ENCODE measurements around the gene CREM. TPM values are rescaled to one million over a fixed set of nuclear protein-coding genes. Genes with fewer than 3 reads are reported as not detected.

Gene CREM
- total RNA-seq, 2 donors from 2014 or later: 41.6 to 43.7 TPM

DNA sequence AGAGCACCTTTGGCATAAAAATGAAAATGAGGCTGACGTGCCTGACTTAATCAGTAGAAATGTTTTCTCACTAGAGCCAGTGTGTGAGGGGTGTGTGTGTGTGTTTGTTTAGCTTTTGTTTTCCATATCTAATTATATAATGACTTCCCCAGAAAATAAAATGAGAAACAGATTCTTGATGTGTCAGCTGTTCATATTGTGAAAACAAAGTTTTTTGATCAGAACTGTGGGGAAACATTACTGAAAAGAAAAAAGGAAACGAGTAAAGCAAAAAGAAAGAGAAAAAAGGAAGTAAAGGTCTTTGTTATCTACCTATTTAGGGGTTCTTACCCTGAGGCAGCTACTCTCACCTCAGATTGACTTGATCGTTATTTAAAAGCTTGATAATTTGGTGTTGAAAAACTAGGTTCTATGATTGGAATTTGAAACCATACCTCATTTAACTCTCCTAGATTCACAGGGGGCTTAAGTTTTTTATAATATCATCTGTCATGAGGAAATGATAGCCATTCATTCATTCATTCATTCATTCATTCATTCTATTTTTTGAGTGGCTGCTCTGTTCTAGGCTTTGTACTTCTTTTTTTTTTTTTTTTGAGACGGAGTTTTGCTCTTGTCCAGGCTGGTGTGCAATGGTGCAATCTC lies 58.0 kb downstream of the CREM start:
- intact Hi-C loops (cut with DNase I): no loop called here

DNA sequence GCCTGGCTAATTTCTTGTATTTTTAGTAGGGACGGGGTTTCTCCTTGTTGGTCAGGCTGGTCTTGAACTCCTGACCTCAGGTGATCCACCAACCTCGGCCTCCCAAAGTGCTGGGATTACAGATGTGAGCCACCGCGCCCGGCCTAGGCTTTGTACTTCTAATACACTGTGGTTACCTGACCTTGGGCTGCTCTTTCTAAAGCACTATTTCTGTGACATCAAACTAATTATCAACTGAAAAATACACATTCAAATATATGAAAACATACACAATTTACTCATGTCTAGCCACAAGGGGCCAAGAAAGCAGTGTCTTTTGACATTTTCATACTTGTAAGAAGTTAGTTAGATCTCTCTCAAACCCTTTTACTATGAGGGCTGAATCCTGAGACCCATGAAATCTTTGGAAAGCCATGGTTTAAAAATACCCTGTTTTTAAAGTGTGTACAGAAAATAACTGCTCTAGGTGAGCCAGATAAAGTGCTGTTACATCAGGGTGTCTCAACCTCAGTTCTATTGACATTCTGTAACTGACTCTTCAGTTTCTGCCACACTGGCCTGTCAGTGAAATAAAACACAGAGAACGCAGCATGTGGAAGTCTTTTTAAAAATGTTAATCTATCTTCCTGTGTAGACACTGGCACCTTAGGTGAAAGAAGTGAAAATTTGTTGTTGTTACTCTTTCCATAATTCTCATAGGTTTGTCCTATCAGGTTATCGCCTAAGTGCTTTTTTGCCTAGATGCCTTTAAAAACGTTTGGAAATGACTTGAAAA lies 58.8 kb downstream of the CREM start:
- intact Hi-C loops (cut with DNase I): no loop called here
- DNase-seq (ENCODE audit: low spot score): no peak

More for the DNA sequence above, 58.0 kb downstream of the CREM start:
- DNase-seq (ENCODE audit: low spot score): no peak

DNA sequence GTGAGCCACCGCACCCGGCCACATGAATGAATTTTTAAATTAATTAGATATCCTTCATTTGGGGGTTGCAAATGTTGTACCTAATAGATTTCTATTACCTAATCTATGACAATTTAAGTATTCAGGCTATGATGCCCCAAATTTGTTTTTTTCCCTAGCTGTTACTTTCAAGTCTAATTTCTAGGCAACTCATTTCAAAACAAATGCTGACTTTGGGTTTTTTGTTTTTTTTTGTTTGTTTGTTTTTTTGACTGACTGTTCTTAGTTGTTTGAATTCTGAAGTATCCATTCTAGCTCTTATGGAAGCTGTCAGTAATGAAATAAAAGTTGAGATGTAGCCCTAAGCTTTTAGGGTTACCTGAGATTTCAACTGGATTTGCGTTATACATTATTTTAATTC lies 62.3 kb downstream of the CREM start:
- DNase-seq (ENCODE audit: low spot score): no peak
- intact Hi-C loops (cut with DNase I): no loop called here

DNA sequence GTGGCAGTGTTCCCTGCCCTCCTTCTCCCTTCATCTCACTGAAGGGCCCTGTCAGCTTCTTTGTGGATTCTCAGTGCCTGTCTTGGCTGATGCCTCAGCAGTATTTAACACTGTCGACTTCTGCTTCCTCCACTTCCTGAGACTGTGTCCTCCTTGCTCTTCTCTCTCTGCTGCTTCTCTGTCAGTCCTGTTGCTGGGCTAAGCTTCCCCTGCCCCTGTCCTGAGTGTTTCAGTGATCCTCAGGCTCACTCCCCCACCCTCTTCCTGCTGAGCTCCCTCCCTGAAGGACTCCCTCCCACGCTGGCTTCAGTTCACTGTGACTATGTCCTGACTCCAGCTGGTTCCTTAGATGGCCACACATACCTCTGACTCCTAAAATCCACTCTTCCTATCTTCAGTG lies 64.9 kb downstream of the CREM start:
- intact Hi-C loops (cut with DNase I): no loop called here
- no peak for DNase-seq (ENCODE audit: low spot score)

DNA sequence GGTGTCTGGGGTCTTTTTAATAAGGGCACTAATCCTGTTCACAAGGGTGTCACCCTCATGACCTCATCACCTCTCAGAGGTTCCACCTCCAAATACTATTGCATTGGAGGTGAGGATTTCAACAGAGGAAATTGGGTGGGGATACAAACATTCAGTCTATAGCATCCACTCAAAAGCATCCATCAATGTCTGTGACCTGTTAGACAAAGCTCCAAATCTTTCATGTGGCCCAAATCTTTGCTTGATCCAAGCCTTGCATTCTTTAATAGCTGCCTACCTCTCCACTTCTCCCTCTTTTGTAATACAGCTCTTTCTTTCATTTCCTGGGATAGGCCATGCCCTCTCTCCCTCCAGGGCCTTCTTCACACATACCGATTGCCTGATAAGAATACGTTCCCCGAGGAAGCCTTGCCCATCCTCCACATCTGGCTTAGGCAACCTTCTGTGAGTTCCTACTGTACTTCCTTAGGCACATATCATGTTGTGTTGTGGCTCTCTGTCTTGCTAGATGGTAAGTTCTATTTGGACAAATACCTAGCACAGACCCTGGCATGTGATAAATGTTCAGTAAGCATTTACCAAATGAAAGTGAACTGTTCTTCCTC lies 66.1 kb downstream of the CREM start:
- intact Hi-C loops (cut with DNase I): no loop called here
- no peak for DNase-seq (ENCODE audit: low spot score)

DNA sequence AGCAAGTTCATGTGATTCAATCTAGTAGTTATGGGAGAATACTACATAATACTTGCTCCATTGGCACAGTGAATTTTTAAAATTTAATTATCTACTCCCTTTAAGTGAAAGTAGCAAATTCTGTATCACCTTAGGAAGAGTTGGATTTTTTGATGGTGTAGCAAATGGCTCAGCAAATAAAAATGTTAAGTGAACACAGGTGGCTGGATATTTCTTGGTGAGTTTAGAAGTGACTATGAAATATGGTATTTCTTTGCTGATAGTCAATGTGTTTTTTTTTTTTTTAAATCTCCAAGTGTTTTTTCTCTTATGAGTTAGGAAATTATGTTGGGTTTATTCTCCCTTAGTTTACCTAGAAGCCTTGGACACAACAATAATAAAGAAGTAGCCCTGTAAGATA lies 67.8 kb downstream of the CREM start:
- intact Hi-C loops (cut with DNase I): no loop called here
- no peak for DNase-seq (ENCODE audit: low spot score)

DNA sequence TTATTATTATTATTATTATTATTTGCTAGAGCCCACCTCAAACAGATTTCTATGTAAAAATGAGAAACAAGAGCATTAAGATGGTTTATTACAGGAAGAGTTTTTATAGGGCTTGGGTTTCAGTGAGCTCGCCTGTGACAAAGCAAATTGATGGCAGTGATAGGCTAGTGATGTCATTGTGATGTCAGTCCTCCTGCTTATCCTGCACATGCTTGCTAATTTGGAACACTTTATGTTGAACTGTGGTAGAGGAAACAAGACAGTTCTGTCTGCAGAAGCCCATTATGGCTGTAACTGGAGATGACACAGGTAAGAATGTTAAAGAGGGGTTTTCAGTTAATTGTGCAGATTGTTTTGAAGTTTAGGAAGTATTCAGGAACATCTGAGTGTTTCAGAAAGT lies 68.3 kb downstream of the CREM start:
- DNase-seq (ENCODE audit: low spot score): no peak
- intact Hi-C loops (cut with DNase I): loop anchor here in 1 of 2 donors (5.0 kb wide), 1 partner anchor 68 kb away; the partner anchor contains the start of gene CREM

DNA sequence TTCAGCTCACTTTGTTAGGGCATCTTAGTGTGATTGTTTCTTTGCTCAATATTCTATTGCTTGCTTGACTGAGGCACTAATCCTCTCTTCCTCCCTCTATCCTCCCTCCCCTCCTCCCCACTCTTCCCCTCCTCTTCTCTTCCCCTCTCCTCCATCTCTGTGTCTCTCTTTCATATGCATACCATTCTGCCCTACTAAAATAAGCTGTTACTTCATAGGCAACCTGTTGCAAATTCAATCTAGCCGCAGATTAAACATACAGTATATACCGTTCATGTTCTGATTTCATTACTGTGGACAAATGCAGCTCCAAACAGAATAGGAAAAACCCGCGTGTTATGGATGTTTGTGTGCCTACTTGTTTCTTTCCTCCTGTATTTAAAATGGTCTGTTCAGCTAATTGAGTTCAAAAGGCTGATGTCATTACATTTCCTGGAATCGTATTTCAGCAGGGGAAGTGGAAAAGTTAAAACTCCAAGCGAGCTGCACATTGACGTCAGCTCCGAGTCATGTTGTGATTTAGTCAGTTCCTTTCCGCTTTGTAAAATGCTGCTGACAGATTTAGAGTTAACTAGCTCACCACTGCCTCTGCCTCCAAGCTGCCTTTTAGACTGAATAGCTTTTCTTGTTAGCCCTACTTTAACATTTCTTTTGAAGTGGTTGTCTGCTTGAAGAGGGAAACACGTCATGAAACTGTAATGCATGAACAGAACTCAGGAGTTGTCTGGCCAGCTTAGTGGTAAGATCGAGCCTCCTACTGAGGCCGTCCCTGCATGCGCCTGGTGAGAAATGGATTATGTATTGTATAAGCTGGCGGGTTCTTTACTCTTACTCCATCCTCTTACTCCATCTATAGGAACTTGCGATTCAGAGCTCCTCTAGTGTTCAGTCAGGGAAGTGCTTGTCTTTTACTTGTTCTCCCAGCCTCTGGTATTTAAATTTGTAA lies 69.0 kb downstream of the CREM start:
- intact Hi-C loops (cut with DNase I): loop anchor here in 1 of 2 donors (5.0 kb wide), 1 partner anchor 68 kb away; the partner anchor contains the start of gene CREM
- peak; percentile 89 for DNase-seq (ENCODE audit: low spot score)

DNA sequence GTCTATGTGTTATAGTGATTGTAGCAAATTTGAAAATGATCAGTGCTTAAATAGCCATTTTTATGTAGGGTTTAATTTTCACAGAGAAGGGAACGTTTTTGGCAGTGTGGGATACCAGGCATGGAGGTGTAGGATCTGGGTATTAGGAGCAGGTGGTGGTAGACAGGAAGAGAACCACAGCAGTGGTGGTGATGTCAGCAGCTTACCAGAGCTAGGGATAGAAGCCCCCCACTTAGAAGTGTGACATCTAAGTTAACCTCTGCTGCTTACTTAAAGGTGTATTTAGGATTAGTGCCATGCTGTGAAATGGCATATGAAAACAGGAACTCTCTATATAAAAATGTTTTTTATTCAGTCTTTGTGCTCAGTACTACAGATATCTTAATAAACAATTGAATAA lies 73.8 kb downstream of the CREM start:
- DNase-seq (ENCODE audit: low spot score): no peak
- intact Hi-C loops (cut with DNase I): no loop called here

DNA sequence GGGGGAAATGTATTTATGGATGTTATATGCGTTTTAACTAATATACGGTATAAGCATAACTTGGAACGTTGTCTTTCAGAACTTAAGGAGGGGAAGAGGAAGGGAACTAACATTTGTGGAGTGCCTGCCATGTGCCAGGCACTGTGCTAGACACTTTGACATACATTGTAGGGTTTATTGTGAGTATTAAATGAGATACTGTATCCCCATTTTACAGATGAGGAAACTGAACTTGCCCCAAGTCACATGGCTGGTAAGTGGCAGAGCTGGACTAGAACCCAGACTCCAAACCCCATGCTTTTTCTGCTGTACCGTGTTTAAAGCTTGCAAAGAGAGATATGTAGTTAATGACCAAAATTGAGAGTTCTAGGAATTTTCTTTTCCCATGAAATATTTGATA lies 74.6 kb downstream of the CREM start:
- no peak for DNase-seq (ENCODE audit: low spot score)
- intact Hi-C loops (cut with DNase I): no loop called here

DNA sequence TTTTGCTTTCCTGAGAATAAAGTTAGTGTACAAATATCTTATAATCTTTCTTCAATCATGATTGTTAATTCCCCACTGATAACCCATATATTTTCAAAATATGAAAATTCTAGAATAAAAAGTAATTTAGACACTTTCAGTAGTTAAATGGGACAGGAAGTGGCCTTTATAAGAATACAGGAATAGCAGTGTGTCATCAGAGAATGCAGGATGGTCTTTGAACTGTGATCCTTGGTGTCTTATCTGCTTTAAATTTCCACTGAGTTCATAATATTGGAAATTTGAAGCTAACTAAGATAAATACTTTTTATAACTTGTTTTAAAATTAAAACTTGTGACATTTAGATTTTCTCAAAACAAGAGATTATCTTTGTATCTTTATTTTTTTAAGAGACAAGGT lies 75.4 kb downstream of the CREM start:
- intact Hi-C loops (cut with DNase I): no loop called here
- no peak for DNase-seq (ENCODE audit: low spot score)

DNA sequence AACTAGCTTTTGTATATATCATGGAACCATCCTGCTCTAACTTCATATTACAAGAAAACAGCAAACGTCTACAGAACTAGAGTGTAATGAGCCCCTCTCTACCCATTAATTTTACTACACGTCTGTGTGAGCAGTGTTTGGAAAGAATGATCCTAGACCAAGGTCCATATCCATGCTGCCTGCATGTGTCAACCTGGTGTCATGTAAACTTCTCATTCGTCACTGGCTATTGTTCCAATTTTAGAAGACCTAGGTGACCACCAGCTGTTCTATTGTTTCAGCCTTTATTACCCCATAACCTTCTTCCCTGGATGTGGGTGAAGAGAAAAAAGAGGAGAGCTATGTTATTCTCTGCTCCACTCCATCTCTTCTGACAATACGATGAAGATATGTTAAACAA lies 77.1 kb downstream of the CREM start:
- DNase-seq (ENCODE audit: low spot score): no peak
- intact Hi-C loops (cut with DNase I): no loop called here

DNA sequence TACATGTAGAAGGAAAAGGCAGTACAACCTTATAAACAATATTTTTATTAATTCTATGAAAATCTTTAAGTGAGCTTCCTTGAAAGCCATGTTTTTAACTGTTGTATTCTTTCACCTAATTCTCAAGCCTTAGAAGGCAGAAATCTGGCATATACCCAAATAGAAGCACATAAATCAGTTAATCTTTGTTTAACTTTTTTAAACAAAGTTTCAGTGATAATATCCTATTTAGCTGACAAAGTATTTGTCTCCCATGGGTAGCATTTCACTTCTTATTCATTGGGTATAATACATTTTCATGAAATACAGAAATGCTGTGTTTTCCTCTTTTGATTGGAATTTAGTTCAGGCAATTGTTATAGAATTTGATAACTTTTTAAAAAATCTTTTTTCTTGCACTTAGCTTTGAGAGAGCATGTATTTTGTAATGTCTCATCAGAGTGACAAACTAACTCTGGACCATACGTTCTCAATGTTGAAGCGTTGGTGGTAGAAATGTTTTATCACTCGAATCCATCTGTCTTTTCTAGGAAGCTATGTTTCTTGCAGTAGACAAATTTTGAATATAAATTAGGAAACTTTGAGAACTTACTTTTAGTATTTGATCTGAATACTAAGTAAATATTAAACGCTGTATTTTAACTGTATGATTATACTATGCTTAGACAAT lies 78.1 kb downstream of the CREM start:
- no peak for DNase-seq (ENCODE audit: low spot score)
- intact Hi-C loops (cut with DNase I): no loop called here

DNA sequence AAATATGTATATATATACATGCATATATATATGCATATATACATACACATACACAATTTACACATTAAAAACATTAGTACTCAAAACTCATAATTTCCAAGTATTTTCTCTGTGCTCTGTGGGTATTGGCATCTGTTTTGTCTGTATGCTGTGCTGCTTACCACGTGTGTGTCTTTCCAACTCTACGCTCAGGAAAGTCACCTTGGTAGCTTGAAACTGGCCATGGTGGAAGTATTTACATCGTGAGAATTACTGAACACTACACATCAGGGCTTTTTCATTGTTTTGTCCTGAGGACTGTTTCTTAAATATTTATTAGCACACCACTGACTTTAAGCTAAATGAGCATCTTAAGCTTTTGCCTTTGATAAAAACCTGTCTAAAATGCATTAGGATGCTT lies 79.6 kb downstream of the CREM start:
- intact Hi-C loops (cut with DNase I): no loop called here

DNA sequence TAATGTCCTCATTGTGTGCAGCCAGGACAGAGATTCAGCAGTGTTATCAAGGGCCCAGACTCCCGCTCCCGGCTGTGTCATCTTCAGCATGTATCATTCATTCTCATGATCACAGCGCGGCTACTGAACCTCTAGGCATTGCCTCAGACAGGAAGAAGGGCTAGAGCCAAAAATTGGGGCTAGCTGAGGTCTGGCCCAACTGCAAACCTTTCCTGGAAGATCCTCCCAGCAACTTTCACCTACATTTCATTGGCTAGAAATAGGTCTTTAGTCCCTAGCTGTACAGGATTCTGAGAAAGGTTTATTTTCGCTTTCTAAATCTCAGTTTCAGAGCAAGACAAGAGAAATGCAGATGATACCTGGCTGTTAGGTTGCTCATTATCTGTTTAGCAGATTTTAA lies 81.9 kb downstream of the CREM start:
- intact Hi-C loops (cut with DNase I): no loop called here
- no peak for DNase-seq (ENCODE audit: low spot score)

More for the DNA sequence above, 79.6 kb downstream of the CREM start:
- DNase-seq (ENCODE audit: low spot score): no peak

DNA sequence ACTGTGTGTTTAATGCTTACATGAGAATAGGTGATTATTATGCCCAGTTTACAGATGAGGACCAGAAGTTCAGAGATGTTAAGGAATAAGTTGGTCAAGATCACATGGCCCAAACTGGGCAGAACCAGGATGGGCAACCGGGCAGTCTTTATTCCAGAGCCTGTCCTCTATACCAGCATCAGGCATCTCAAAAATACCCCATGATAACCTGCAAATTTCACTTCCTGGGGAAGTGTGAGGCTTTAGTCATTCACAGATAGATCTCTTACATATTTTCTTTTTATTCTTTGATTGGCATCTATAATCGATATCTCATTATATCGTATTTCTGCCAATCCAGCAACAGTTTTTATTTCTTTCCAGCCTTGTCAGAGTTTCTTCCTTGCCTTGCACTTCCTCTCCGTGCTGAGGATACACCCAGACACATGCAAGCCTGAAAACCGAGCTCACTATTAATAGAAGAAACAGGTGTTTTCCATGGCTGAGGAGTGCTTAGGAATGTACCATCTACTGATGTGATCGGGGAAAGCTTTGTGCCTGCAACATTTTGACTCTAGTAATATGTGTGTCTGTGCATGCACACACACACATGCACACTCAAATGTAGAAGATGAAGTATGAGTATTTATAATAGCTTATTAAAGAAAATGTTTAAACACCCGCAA lies 82.4 kb downstream of the CREM start:
- DNase-seq (ENCODE audit: low spot score): no peak
- intact Hi-C loops (cut with DNase I): no loop called here

DNA sequence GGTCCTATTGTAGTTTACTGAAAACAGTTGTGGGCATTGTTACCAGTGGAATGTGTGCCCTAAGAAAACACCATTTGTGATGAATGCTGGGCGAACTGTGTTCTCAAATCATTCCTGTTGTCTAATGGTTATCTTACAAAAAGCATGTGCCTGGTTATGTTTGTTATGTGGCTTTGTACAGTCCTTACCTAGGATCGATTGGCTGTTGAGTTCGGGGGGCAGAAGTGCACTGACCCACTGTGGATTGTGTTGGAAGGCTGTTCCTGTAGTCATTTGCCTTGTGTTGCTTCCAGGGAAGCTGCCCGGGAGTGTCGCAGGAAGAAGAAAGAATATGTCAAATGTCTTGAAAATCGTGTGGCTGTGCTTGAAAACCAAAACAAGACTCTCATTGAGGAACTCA lies 84.3 kb downstream of the CREM start:
- intact Hi-C loops (cut with DNase I): loop anchor here in 1 of 2 donors (10.0 kb wide), 1 partner anchor 96 kb away; no protein-coding TSS in a partner anchor
- no peak for DNase-seq (ENCODE audit: low spot score)

DNA sequence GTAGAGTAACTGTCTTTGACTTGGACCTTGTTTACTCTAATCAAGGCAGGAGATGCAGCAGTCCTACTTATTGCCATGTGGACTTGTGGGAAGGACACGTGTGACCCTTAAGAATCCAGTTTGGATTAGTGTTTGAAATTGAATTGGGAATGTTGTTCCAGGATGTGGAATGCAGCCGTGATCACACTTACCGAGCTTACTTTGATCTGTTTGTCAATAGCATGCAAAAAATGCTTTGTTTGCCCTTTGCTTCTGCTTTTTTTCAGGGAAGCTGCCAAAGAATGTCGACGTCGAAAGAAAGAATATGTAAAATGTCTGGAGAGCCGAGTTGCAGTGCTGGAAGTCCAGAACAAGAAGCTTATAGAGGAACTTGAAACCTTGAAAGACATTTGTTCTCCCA lies 84.7 kb downstream of the CREM start:
- DNase-seq (ENCODE audit: low spot score): no peak
- intact Hi-C loops (cut with DNase I): loop anchor here in 1 of 2 donors (10.0 kb wide), 1 partner anchor 97 kb away; no protein-coding TSS in a partner anchor

All from posterior vena cava (tissue), 2 donors.